Keratinocyte (primary cell): ENCODE results near the gene CPLX3. TPM values are rescaled to one million over a fixed set of nuclear protein-coding genes. Genes with fewer than 3 reads are reported as not detected.

Experiments
- DNase-seq: peaks from one replicate; pipeline ENCODE4 v3.0.0-alpha.2; 2011; ENCODE audit warnings: low read depth, missing footprints, low spot score
- FAIRE-seq: peaks from 2 replicates; lab custom pipeline; 2011; peaks lifted over from hg19 to GRCh38; lab: Jason Lieb, UNC
- H2AFZ ChIP-seq: 2 replicates; pipeline ENCODE4 v1.6.0; 2012; ENCODE audit warnings: low read length, control low read depth, inconsistent platforms; ENCODE audit not compliant: control insufficient read depth
- H3K27ac ChIP-seq: 2 replicates; pipeline ENCODE4 v1.5.1; 2011; ENCODE audit warnings: low read length; ENCODE audit not compliant: control insufficient read depth, insufficient read depth
- H3K27me3 ChIP-seq: 3 replicates; pipeline ENCODE4 v1.6.0; 2011; ENCODE audit warnings: low read length; ENCODE audit not compliant: control insufficient read depth, insufficient read depth; ENCODE audit errors: extremely low read depth
- H3K36me3 ChIP-seq, 2 experiments: 2 replicates in 1 of 2; 3 replicates in 1 of 2; pipeline ENCODE4 v1.5.1; 2011; ENCODE audit warnings: low read length in 2 of 2, mild to moderate bottlenecking in 1 of 2; ENCODE audit not compliant: control insufficient read depth in 2 of 2, insufficient read depth in 2 of 2; ENCODE audit errors: extremely low read depth in 1 of 2
- H3K4me1 ChIP-seq: 3 replicates; pipeline ENCODE4 v1.5.1; 2011; ENCODE audit warnings: low read length; ENCODE audit not compliant: control insufficient read depth, insufficient read depth; ENCODE audit errors: extremely low read depth
- H3K4me2 ChIP-seq: 3 replicates; pipeline ENCODE4 v1.6.0; 2011; ENCODE audit warnings: low read depth, low read length; ENCODE audit not compliant: control insufficient read depth, insufficient read depth; ENCODE audit errors: extremely low read depth
- H3K4me3 ChIP-seq, 3 experiments: fragments of 200-600 bp in 1 of 3; sonication (generic) in 1 of 3; 2 replicates in 2 of 3; 3 replicates in 1 of 3; pipeline ENCODE4 v1.5.1; 2011 to 2016; ENCODE audit warnings: low read length in 3 of 3, mild to moderate bottlenecking in 3 of 3, control low read depth in 2 of 3, inconsistent platforms in 1 of 3, low read depth in 1 of 3, mixed read lengths in 1 of 3, mixed run types in 1 of 3, moderate library complexity in 1 of 3; ENCODE audit not compliant: control insufficient read depth in 2 of 3, insufficient read depth in 2 of 3; ENCODE audit errors: extremely low read depth in 1 of 3
- H3K79me2 ChIP-seq: 2 replicates; pipeline ENCODE4 v1.6.0; 2012; ENCODE audit warnings: low read length; ENCODE audit not compliant: control insufficient read depth, insufficient read depth
- H3K9ac ChIP-seq: 3 replicates; pipeline ENCODE4 v1.6.0; 2011; ENCODE audit warnings: low read length; ENCODE audit not compliant: control insufficient read depth, insufficient read depth; ENCODE audit errors: extremely low read depth
- H3K9me1 ChIP-seq: 3 replicates; pipeline ENCODE4 v1.6.0; 2011; ENCODE audit warnings: low read length; ENCODE audit not compliant: control insufficient read depth, insufficient read depth; ENCODE audit errors: extremely low read depth
- H3K9me3 ChIP-seq: 2 replicates; pipeline ENCODE4 v1.5.1; 2012; ENCODE audit warnings: low read depth, low read length; ENCODE audit not compliant: control insufficient read depth
- H4K20me1 ChIP-seq: 3 replicates; pipeline ENCODE4 v1.6.0; 2011; ENCODE audit warnings: low read length; ENCODE audit not compliant: control insufficient read depth, insufficient read depth; ENCODE audit errors: extremely low read depth
- CTCF ChIP-seq, 3 experiments: IDR thresholded peaks in 1 of 3; conservative IDR thresholded peaks in 1 of 3; optimal IDR thresholded peaks in 1 of 3; 2 replicates in 2 of 3; 3 replicates in 1 of 3; pipeline versions ENCODE3 to v1.5.1; 2011; ENCODE audit warnings: low read length in 3 of 3, mild to moderate bottlenecking in 3 of 3, moderate library complexity in 2 of 3, control low read depth in 1 of 3, inconsistent platforms in 1 of 3; ENCODE audit not compliant: insufficient read depth in 2 of 3; ENCODE audit errors: extremely low read depth in 1 of 3
- EZH2 ChIP-seq: IDR thresholded peaks from one replicate; pipeline ENCODE4 v1.6.1; 2012; ENCODE audit warnings: inconsistent platforms, mild to moderate bottlenecking, low read length, moderate library complexity
- dilution Hi-C: fragments of 300-500 bp; cut with MboI; formaldehyde crosslinking; loops from one replicate; pipeline ENCODE4 v1.7.0; 2020; ENCODE audit warnings: low sequenced_read_pairs; ENCODE audit not compliant: extremely low pct_ligation_motif_present
- polyA plus RNA-seq, 5 experiments: library from polyadenylated mRNA; depleted of rRNA in 3 of 5; stranded (reverse) in 3 of 5; stranded (forward) in 1 of 5; unstranded in 1 of 5; fragments of >200 nt; gene quantifications; 1 replicate in 1 of 5; 2 replicates in 3 of 5; 3 replicates in 1 of 5; pipeline versions ENCODE4 v1.2.1 to v1.2.3, GENCODE V29; 2011 to 2012; ENCODE audit warnings: missing spikeins in 2 of 5, low read depth in 1 of 5, low replicate concordance in 1 of 5

Gene CPLX3
- polyA plus RNA-seq, 1 donor (not counting 4 experiments of a cell fraction or from before 2014, with no cell fraction given) = not detected

GRCh38 chr15:74779162-74779648 is 47.2 kb upstream of the CPLX3 start:
- Histone ChIP-seq H3K27ac (no peak overlapping the region), H3K9ac (no peak overlapping the region), H4K20me1 (no peaks in the 10 kb centered on the region), H3K9me1 (peaks cover 5% of the 10 kb centered on the region), H3K4me2 (no peak overlapping the region), H3K4me1 (peaks cover 25% of the 10 kb centered on the region), H3K79me2 (peaks cover 19% of the 10 kb centered on the region), H2AFZ (no peak overlapping the region), H3K27me3 (no peaks in the 10 kb centered on the region), H3K4me3 (no peak overlapping the region), H3K36me3 (no peaks in the 10 kb centered on the region), H3K9me3 (no peaks in the 10 kb centered on the region)
- TF ChIP-seq EZH2 (no peak), CTCF (optimal IDR thresholded peaks at IDR 0.05 in 1 of 3, IDR thresholded peaks at IDR 0.05 in 1 of 3, conservative IDR thresholded peaks at IDR 0.05 in 1 of 3; ENCODE audit: extremely low read depth in 1 of 3, insufficient read depth in 2 of 3, low read length in 3 of 3) (no peak)
- FAIRE-seq (no peak), DNase-seq (no peak)
- dilution Hi-C loops = loop anchor here (10.0 kb wide), 1 partner anchor 134 kb away; no protein-coding TSS in a partner anchor

- Histone ChIP-seq H3K4me1 (peaks cover 41% of the 10 kb centered on the region), H3K9ac (peak overlapping the region; percentile 71), H3K4me3 (peak overlapping the region in 2 of 3 experiments; percentile 64), H3K36me3 (peaks cover 0 to 5% of the 10 kb centered on the region in 2 experiments), H3K79me2 (peaks cover 34% of the 10 kb centered on the region), H3K27me3 (no peaks in the 10 kb centered on the region), H2AFZ (peak overlapping the region; percentile 74), H3K27ac (no peak overlapping the region), H4K20me1 (no peaks in the 10 kb centered on the region), H3K9me3 (no peaks in the 10 kb centered on the region), H3K4me2 (peak overlapping the region; percentile 97), H3K9me1 (peaks cover 5% of the 10 kb centered on the region)
- no peak for TF ChIP-seq EZH2
- no peak for TF ChIP-seq CTCF (optimal IDR thresholded peaks at IDR 0.05 in 1 of 3, IDR thresholded peaks at IDR 0.05 in 1 of 3, conservative IDR thresholded peaks at IDR 0.05 in 1 of 3; ENCODE audit: extremely low read depth in 1 of 3, insufficient read depth in 2 of 3, low read length in 3 of 3)
- dilution Hi-C loops = no loop called here
- FAIRE-seq (no peak), DNase-seq (no peak)
Observed at GRCh38 chr15:74780523-74781430, 45.6 kb upstream of the CPLX3 start.
